ENCODE measurements around the gene NUPR2. TPM values are rescaled to one million over a fixed set of nuclear protein-coding genes. Genes with fewer than 3 reads are reported as not detected.
"Not testable (repeated sequence)": the region's sequence is repeated elsewhere in the genome, so short reads cannot be mapped to it uniquely, and the experiment has no call there.

NUPR2 gene
- 1 to 10 TPM in 2 of 9 donors, under 1 TPM in 1, not detected in 6; 0.17 to 2.5 (median 1.6) TPM for total RNA-seq
- polyA plus RNA-seq: not detected
- long read RNA-seq, donor 1: 0 reads
- long read RNA-seq, donor 2: 0 reads
- long read RNA-seq, donor 3: 0 reads
- long read RNA-seq, donor 4, partial matches to known transcripts: 0 of 1 reads
- long read RNA-seq, donor 4, other reads (novel, unspliced or antisense): 1 of 1 reads
- long read RNA-seq, donor 5: 0 reads
- long read RNA-seq, donor 6, partial matches to known transcripts: 0 of 1 reads
- long read RNA-seq, donor 6, other reads (novel, unspliced or antisense): 0 of 1 reads
- long read RNA-seq, donor 7: 0 reads
- long read RNA-seq, donor 8: 0 reads
- long read RNA-seq, donor 9: 0 reads
- long read RNA-seq, donor 10: 0 reads

- Histone ChIP-seq H3K27ac (no peak within 1 kb of the TSS), H3K4me3 (no peak within 1 kb of the TSS)
- WGBS, 4 donors: 29 to 54% (median 36%) methylated on average over 3 to 65 of the region's 65 CpGs
Observed at GRCh38 chr7:56115852-56116538, at the start of gene NUPR2. Gene NUPR2 (minus strand): TSS chr7:56116417. CDS start chr7:56116314, 103 bp downstream.

GRCh38 chr7:56157238-56157790, 41.1 kb upstream of the NUPR2 start:
- Histone ChIP-seq H3K9me3 (replicated peaks in 1 of 3) (no peaks in the 10 kb centered on the region), H3K27me3 (no peaks in the 10 kb centered on the region), H3K4me1 (replicated peaks in 1 of 2) (no peaks in the 10 kb centered on the region), H3K36me3 (replicated peaks in 1 of 2) (no peaks in the 10 kb centered on the region), H3K4me3 (no peak overlapping the region), H3K27ac (no peak overlapping the region)
- no peak for DNase-seq
- 6 to 21% (median 12%) methylated on average over 1 of the region's 1 CpG for WGBS, 4 donors
- TF ChIP-seq CTCF (IDR thresholded peaks at IDR 0.05) (no peak), POLR2A (IDR thresholded peaks at IDR 0.05) (no peak)
- intact Hi-C loops (cut with DNase I): no loop called here

More at GRCh38 chr7:56115852-56116538, at the start of gene NUPR2:
- peak in 1 of 7 donors; percentile 35 for DNase-seq
- Histone ChIP-seq H3K4me1 (replicated peaks in 1 of 2) (peaks cover 13 to 16% of the 10 kb centered on the region in 2 donors), H3K27me3 (no peaks in the 10 kb centered on the region), H3K9me3 (replicated peaks in 1 of 3) (no peaks in the 10 kb centered on the region), H3K36me3 (replicated peaks in 1 of 2) (no peaks in the 10 kb centered on the region)
- TF ChIP-seq POLR2A (IDR thresholded peaks at IDR 0.05) (no peak), CTCF (IDR thresholded peaks at IDR 0.05) (no peak)
- intact Hi-C loops (cut with DNase I): no loop called here

DNA sequence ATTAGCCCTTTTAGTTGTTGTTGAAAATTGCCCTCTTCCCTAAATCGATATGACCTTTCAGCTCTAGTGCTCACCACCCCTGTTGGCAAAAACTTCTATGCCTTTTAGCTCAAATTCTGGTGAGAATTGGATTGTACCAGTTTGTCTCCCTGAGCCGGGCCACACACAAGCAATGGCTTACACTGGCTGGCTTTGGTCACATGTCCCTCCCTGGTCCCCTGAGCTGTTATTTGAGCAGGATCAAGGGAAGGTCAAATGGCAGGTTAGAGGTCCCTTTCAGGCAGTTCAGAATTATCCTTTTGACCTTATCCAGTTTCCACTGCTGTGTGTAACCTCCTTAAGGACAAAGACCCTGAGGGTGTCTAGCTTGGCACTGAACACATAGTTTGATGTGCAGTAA, 14.8 kb upstream of the NUPR2 start:
- H3K4me1 ChIP-seq (replicated peaks in 1 of 2); H3K36me3 ChIP-seq (replicated peaks in 1 of 2); H3K9me3 ChIP-seq (replicated peaks in 1 of 3); H3K4me3 ChIP-seq; DNase-seq; H3K27me3 ChIP-seq; intact Hi-C loops (cut with DNase I); H3K27ac ChIP-seq: not testable (repeated sequence)
- WGBS, 4 donors: 57 to 73% (median 64%) methylated on average over 2 of the region's 2 CpGs

- no peak overlapping the region for H3K27ac ChIP-seq
- no peak for DNase-seq
- H3K27me3 ChIP-seq: no peaks in the 10 kb centered on the region
- TF ChIP-seq CTCF (IDR thresholded peaks at IDR 0.05) (no peak), POLR2A (IDR thresholded peaks at IDR 0.05) (no peak)
- no peak overlapping the region for H3K4me3 ChIP-seq
- H3K4me1 ChIP-seq (replicated peaks in 1 of 2): peaks cover 0 to 14% of the 10 kb centered on the region in 2 donors
- WGBS, 4 donors: 74 to 86% (median 79%) methylated on average over 7 of the region's 7 CpGs
- intact Hi-C loops (cut with DNase I): no loop called here
- no peaks in the 10 kb centered on the region for H3K36me3 ChIP-seq (replicated peaks in 1 of 2)
- no peaks in the 10 kb centered on the region for H3K9me3 ChIP-seq (replicated peaks in 1 of 3)
Observed at GRCh38 chr7:56127241-56127975, 11.2 kb upstream of the NUPR2 start.

All from adrenal gland (tissue), 19 donors.